Left renal cortex interstitium (tissue), 4 donors: ENCODE results near the gene GAST. TPM values are rescaled to one million over a fixed set of nuclear protein-coding genes. Genes with fewer than 3 reads are reported as not detected.
"Not testable (repeated sequence)": the region's sequence is repeated elsewhere in the genome, so short reads cannot be mapped to it uniquely, and the experiment has no call there.

ENCODE experiments used
- DNase-seq, 4 donors: peaks; one replicate each; pipeline ENCODE4 v3.0.0-alpha.2; 2013; ENCODE audit warnings: low read depth in 4 of 4, low spot score in 2 of 4, missing footprints in 1 of 4
- polyA plus RNA-seq, 4 donors: library from polyadenylated mRNA; unstranded; fragments of 120-200 nt; gene quantifications; one replicate each; pipeline ENCODE4 v1.2.1, GENCODE V29; 2013; ENCODE audit not compliant: insufficient read length in 4 of 4

Gene GAST
- polyA plus RNA-seq, result not detected

GRCh38 chr17:41711669-41712400, at the start of gene GAST:
GAST (plus strand) TSS chr17:41712331; CDS start chr17:41715437, 3,106 bp downstream.
- DNase-seq, result no peak

- no peak for DNase-seq
Measured at GRCh38 chr17:41663451-41664171, 48.5 kb upstream of the GAST start.

- no peak for DNase-seq
Measured at GRCh38 chr17:41664172-41664457, 48.0 kb upstream of the GAST start.

- no peak for DNase-seq
Measured at GRCh38 chr17:41664587-41665565, 47.3 kb upstream of the GAST start.

GRCh38 chr17:41665566-41666236, 46.4 kb upstream of the GAST start:
- peak in 1 of 4 donors; percentile 68 for DNase-seq

- DNase-seq, result no peak
Measured at GRCh38 chr17:41666237-41666641, 45.9 kb upstream of the GAST start.

- peak in 1 of 4 donors; percentile 60 for DNase-seq
Measured at GRCh38 chr17:41666708-41667279, 45.3 kb upstream of the GAST start.

- no peak for DNase-seq
Measured at GRCh38 chr17:41667280-41668041, 44.7 kb upstream of the GAST start.

GRCh38 chr17:41672153-41672552, 40.0 kb upstream of the GAST start:
- DNase-seq, result no peak

- not testable (repeated sequence) for DNase-seq
Measured at GRCh38 chr17:41675157-41676057, 36.7 kb upstream of the GAST start.

GRCh38 chr17:41676058-41676419, 36.1 kb upstream of the GAST start:
- no peak for DNase-seq

GRCh38 chr17:41678411-41678906, 33.7 kb upstream of the GAST start:
- no peak for DNase-seq

- no peak for DNase-seq
Measured at GRCh38 chr17:41678907-41679739, 33.0 kb upstream of the GAST start.

GRCh38 chr17:41679740-41680425, 32.2 kb upstream of the GAST start:
- DNase-seq, result no peak

- no peak for DNase-seq
Measured at GRCh38 chr17:41680426-41681040, 31.6 kb upstream of the GAST start.

- no peak for DNase-seq
Measured at GRCh38 chr17:41681776-41682175, 30.4 kb upstream of the GAST start.
